HG03159 (cell line): ENCODE results near the gene MPP2.
"Not testable (repeated sequence)": the region's sequence is repeated elsewhere in the genome, so short reads cannot be mapped to it uniquely, and the experiment has no call there.

Source experiments
- ATAC-seq: cut with Tn5 transposase; IDR thresholded peaks from one replicate; pipeline ENCODE4 v1.9.1; 2021; ENCODE audit warnings: mild to moderate bottlenecking, moderate library complexity; ENCODE audit not compliant: unreplicated experiment

Gene MPP2

GRCh38 chr17:43877451-43878155 lies 29.7 kb downstream of the MPP2 start:
- no peak for ATAC-seq

- ATAC-seq: no peak
Measured at GRCh38 chr17:43877031-43877430, 30.3 kb downstream of the MPP2 start.

- ATAC-seq: no peak
Measured at GRCh38 chr17:43875476-43876147, 31.7 kb downstream of the MPP2 start.

GRCh38 chr17:43874293-43874692 lies 33.0 kb downstream of the MPP2 start:
- ATAC-seq: no peak

GRCh38 chr17:43873815-43874214 lies 33.5 kb downstream of the MPP2 start:
- ATAC-seq: no peak

- no peak for ATAC-seq
Measured at GRCh38 chr17:43873091-43873490, 34.2 kb downstream of the MPP2 start.

- ATAC-seq: no peak
Measured at GRCh38 chr17:43871946-43872690, 35.2 kb downstream of the MPP2 start.

- not testable (repeated sequence) for ATAC-seq
Measured at GRCh38 chr17:43869031-43869430, 38.3 kb downstream of the MPP2 start.

GRCh38 chr17:43868226-43868994 lies 38.9 kb downstream of the MPP2 start:
- ATAC-seq: no peak

- no peak for ATAC-seq
Measured at GRCh38 chr17:43864161-43864984, 43.0 kb downstream of the MPP2 start.

GRCh38 chr17:43861960-43862359 lies 45.4 kb downstream of the MPP2 start:
- no peak for ATAC-seq

GRCh38 chr17:43860927-43861622 lies 46.3 kb downstream of the MPP2 start:
- ATAC-seq: no peak

GRCh38 chr17:43860077-43860725 lies 47.1 kb downstream of the MPP2 start:
- ATAC-seq: no peak

- no peak for ATAC-seq
Measured at GRCh38 chr17:43857957-43858600, 49.3 kb downstream of the MPP2 start.

GRCh38 chr17:43857141-43857540 lies 50.2 kb downstream of the MPP2 start:
- no peak for ATAC-seq

GRCh38 chr17:43856141-43856540 lies 51.2 kb downstream of the MPP2 start:
- no peak for ATAC-seq

- no peak for ATAC-seq
Measured at GRCh38 chr17:43855061-43855460, 52.3 kb downstream of the MPP2 start.

- ATAC-seq: no peak
Measured at GRCh38 chr17:43854498-43854897, 52.8 kb downstream of the MPP2 start.

- no peak for ATAC-seq
Measured at GRCh38 chr17:43853546-43853945, 53.8 kb downstream of the MPP2 start.
